HCEC 1CT (cell line): ENCODE results near the gene STK32B.

ENCODE experiments used
- DNase-seq: peaks from one replicate; pipeline ENCODE4 v3.0.0-alpha.2; 2017

Gene STK32B

GRCh38 chr4:5126857-5127256 is 75.6 kb downstream of the STK32B start:
- no peak for DNase-seq

DNA sequence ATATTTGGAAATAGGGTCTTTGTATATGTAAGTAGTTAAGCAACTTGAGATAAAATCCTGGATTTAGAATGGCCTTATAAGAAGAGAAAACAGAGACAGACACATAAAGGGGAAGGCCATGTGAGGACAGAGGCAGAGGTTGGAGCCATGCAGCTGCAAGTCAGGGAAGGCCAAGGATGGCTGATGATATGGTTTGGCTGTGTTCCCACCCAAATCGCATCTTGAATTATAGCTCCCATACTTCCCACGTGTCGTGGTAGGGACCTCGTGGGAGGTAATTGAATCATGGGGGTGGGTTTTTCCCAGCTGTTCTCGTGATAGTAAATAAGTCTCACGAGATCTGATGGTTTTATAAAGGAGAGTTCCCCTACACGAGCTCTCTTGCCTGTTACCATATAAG is 76.3 kb downstream of the STK32B start:
- no peak for DNase-seq

- no peak for DNase-seq
Measured at GRCh38 chr4:5128569-5128968, 77.3 kb downstream of the STK32B start.

DNA sequence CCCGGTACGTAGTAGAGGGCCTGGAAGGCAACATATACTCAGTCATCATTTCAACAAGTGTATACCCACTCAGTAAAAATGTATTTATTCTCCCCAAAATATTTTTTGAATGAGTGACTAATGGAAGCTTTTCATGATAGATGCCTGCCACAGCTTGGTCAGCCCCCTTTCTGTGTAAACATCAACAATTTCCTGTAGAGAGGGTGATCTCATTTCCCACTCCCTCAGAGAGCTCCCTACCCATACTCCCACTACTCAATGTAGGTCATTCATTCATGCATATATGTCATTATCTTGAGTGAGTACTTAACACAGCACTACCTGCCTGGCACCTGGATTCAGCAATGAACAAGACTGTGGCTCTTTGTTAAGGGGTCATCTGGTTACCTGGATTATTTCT is 81.9 kb downstream of the STK32B start:
- no peak for DNase-seq

- no peak for DNase-seq
Measured at GRCh38 chr4:5133933-5134594, 82.8 kb downstream of the STK32B start.

GRCh38 chr4:5134620-5135019 is 83.3 kb downstream of the STK32B start:
- no peak for DNase-seq

- no peak for DNase-seq
Measured at GRCh38 chr4:5137226-5137625, 85.9 kb downstream of the STK32B start.

- no peak for DNase-seq
Measured at GRCh38 chr4:5137927-5138326, 86.6 kb downstream of the STK32B start.

GRCh38 chr4:5138389-5138788 is 87.1 kb downstream of the STK32B start:
- no peak for DNase-seq

DNA sequence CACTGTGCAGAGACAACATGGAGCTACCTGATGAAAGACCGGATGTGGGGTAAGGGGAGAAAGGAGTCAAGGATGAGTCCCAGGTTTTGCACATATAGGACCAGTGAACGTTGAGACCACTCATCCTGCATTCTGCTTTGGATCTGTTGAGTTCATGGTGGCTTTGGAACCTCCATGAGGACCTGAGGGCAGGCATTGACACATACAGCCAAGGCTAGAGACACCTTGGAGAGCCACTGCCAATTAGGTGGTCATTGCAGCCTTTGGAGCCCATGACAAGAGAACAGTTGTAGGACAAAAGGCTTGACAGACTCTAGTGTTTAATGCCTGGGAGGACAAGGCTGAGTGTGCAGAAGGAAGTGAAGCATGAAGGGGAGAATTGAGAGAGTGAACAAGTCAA is 87.9 kb downstream of the STK32B start:
- no peak for DNase-seq

GRCh38 chr4:5141802-5142201 is 90.5 kb downstream of the STK32B start:
- DNase-seq = no peak

- DNase-seq = no peak
Measured at GRCh38 chr4:5142726-5143125, 91.4 kb downstream of the STK32B start.

DNA sequence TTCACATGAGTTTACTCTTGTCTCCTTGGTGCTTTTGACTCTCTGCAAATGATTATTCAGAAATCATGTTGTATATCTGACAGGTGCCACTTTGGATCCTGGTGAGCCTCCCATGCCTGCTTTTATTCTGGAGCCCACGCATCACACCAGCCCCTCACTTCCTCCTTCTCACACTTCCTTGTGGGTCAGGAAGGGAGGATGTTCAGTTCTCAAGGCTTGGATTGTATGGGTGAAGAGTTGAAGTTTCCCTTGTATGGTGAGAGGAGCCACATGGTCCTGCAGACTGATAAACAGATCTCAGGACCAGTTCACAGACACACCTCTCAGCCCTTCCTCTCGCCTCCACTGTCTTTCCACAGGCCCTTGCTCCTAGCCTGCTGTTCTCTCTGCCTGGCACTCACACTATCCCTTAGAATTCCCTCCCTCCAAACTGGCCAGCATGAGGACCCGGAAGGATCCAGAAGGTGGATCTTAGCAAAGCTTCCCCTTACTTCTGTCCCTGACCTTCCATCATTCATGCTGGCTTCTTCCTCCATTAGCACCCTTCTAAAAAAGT is 92.1 kb downstream of the STK32B start:
- no peak for DNase-seq

DNA sequence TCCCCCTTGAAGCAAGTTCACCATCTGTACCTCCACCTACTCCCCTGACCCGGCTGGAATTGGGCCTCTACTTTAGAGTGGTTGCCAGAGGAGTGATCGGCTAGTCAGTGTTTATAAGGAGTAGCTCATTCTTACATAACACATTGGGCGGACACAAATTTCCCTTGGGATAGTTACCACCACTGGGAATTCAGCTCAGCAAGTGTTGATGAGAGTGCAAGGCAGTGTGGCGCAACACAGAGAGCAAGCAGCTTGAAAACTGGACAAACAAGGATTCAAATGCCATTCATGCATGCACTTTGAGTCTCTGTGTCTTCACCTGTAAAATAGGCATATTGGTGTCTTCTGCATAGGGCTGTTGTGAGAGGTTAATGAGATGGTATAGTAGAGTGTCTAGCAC is 92.7 kb downstream of the STK32B start:
- no peak for DNase-seq

- no peak for DNase-seq
Measured at GRCh38 chr4:5144384-5144783, 93.1 kb downstream of the STK32B start.

GRCh38 chr4:5146248-5146647 is 95.0 kb downstream of the STK32B start:
- DNase-seq = no peak

DNA sequence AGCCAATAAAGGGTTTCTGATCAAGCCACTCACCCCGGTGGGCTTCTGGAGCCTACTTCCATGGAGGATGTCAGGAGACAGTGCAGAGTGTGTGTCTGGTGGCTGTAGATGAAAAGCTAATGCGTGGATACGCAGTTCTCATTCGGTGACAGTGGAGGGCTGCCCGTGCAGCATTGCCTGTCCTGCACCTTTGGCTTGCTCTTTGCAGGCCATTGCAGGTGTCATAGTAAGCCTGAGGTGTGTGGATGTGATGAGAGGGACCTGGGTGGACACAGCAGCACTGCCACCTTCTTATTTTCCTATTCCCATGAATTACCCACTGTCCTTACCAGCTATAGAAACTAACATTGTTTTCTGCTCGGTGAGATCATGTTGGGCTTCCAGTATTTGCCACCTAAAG is 101.2 kb downstream of the STK32B start:
- no peak for DNase-seq

GRCh38 chr4:5156682-5157081 is 105.4 kb downstream of the STK32B start:
- DNase-seq = no peak

GRCh38 chr4:5157791-5158770 is 106.8 kb downstream of the STK32B start:
- no peak for DNase-seq

- DNase-seq = no peak
Measured at GRCh38 chr4:5158825-5159224, 107.5 kb downstream of the STK32B start.

GRCh38 chr4:5160668-5161067 is 109.4 kb downstream of the STK32B start:
- no peak for DNase-seq

DNA sequence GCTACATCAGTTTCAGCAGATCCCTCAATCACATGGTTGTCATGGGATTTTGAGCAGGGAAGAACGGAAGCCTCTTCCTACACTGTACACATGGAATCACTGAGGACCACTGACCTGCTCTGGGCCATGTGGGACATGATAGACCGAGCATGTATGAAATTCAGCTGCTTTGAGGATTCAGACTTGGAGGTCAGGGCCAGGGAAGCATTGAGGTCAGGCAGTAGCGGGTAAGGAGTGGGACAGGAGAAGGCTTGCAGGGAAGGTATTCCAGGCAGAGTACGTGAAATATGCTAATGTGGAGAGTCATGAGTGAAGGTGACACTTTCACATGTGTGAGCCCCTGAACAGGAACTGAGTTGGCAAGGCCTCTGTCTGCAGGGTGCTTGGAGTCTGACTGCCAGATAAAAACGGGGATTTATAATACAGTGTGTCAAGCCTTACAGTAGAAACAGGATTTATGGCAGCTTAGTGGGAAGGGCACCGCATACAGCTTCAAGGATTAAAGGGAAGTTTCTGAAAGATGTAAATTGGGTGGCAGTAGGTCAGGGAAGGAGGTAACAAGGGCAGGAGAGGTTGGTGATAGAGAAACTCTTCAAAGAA is 111.7 kb downstream of the STK32B start:
- no peak for DNase-seq

- no peak for DNase-seq
Measured at GRCh38 chr4:5164221-5164912, 113.1 kb downstream of the STK32B start.
